HUES6 (cell line): ENCODE measurements around the gene VPS50.
"Not testable (repeated sequence)": the region's sequence is repeated elsewhere in the genome, so short reads cannot be mapped to it uniquely, and the experiment has no call there.

ENCODE experiments used
- H3K27ac ChIP-seq: 2 replicates; pipeline ENCODE4 v1.7.0; 2013; ENCODE audit warnings: low read depth, mild to moderate bottlenecking, low read length, inconsistent platforms
- H3K27me3 ChIP-seq: 2 replicates; pipeline ENCODE4 v1.6.1; 2013; ENCODE audit warnings: low read length; ENCODE audit not compliant: control insufficient read depth, insufficient read depth
- H3K36me3 ChIP-seq: 2 replicates; pipeline ENCODE4 v1.6.1; 2013; ENCODE audit warnings: low read length; ENCODE audit not compliant: control insufficient read depth, insufficient read depth
- H3K4me1 ChIP-seq: 2 replicates; pipeline ENCODE4 v1.6.1; 2013; ENCODE audit warnings: low read length; ENCODE audit not compliant: control insufficient read depth, insufficient read depth
- H3K4me3 ChIP-seq: 2 replicates; pipeline ENCODE4 v1.5.1; 2013; ENCODE audit warnings: low read depth, low read length
- H3K9ac ChIP-seq: one replicate; pipeline ENCODE4 v1.6.1; 2013; ENCODE audit warnings: mild to moderate bottlenecking, low read length
- H3K9me3 ChIP-seq: 2 replicates; pipeline ENCODE4 v1.6.1; 2013; ENCODE audit warnings: low read depth, low read length; ENCODE audit not compliant: control insufficient read depth, insufficient read depth

The VPS50 gene

DNA sequence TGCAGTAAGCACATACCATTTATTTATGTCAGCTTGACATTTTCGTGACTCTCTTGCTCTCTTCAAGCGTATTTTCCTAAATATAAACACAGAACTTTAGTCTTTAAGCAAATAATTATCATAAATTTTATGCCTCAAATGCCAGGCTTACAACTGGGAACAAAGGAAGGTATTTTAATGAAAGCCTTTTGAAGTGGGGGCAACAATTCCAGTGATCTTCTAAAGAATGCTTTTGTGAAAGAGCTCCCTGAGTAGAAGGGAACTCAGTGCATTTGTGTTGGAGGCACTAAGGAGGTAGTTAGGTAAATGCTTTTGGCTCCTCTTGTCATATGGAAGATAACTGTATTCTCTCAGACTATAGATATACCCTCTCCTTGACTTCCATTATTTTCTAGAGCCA is 104.9 kb downstream of the VPS50 start:
- H3K4me3 ChIP-seq: no peak overlapping the region
- H3K36me3 ChIP-seq: peaks cover 9% of the 10 kb centered on the region
- H3K9me3 ChIP-seq: peaks cover 9% of the 10 kb centered on the region
- no peak overlapping the region for H3K9ac ChIP-seq
- H3K27me3 ChIP-seq: no peaks in the 10 kb centered on the region
- H3K27ac ChIP-seq: peak overlapping the region; percentile 75
- H3K4me1 ChIP-seq: peaks cover 15% of the 10 kb centered on the region

- not testable (repeated sequence) for H3K27ac ChIP-seq
- peaks cover 11% of the 10 kb centered on the region for H3K4me1 ChIP-seq
Measured at GRCh38 chr7:93342178-93342577, 110.0 kb downstream of the VPS50 start.

GRCh38 chr7:93350338-93350737 is 118.2 kb downstream of the VPS50 start:
- no peak overlapping the region for H3K9ac ChIP-seq
- no peaks in the 10 kb centered on the region for H3K27me3 ChIP-seq
- H3K9me3 ChIP-seq: no peaks in the 10 kb centered on the region
- no peak overlapping the region for H3K27ac ChIP-seq
- H3K4me3 ChIP-seq: no peak overlapping the region
- no peaks in the 10 kb centered on the region for H3K36me3 ChIP-seq
- H3K4me1 ChIP-seq: no peaks in the 10 kb centered on the region

More at GRCh38 chr7:93342178-93342577, 110.0 kb downstream of the VPS50 start:
- H3K36me3 ChIP-seq: peaks cover 10% of the 10 kb centered on the region
- H3K4me3 ChIP-seq, H3K27me3 ChIP-seq, H3K9me3 ChIP-seq, H3K9ac ChIP-seq: not testable (repeated sequence)

DNA sequence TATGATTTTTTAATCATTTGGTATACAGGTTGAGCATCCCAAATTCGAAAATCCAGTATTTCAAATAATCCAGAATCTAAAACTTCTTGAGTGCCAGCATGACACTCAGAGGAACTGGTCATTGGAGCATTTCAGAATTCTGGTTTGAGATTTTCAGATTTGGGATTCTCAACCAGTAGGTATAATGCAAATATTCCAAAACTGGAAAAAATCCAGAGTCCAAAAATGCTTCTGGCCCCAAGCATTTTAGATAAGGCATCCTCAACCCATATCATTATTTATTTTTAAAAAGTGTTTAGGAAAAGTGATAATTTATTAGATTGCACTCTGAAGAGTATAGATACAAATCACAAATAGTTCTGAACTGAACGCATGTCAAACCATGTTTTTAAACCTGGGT is 120.7 kb downstream of the VPS50 start:
- no peaks in the 10 kb centered on the region for H3K4me1 ChIP-seq
- no peaks in the 10 kb centered on the region for H3K36me3 ChIP-seq
- H3K27ac ChIP-seq: no peak overlapping the region
- H3K9ac ChIP-seq: no peak overlapping the region
- no peak overlapping the region for H3K4me3 ChIP-seq
- no peaks in the 10 kb centered on the region for H3K27me3 ChIP-seq
- no peaks in the 10 kb centered on the region for H3K9me3 ChIP-seq

DNA sequence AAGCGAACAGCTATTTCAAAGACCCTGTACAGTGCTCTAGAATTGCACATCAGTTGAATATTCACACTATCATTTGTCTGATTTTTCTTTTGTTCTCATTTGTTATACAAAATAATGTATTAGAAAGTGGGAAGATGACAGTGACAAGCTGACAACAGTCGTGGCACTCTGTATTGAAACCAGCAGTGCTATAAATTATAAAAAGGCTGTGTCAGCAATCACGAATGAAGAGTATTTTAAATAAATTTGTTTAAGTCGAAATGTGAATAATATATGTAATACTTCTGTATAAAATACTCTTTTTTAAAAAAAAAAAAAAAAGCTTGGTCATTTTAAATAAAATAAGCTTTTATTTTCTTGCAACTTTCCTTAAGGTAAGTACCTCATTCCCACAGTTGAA is 122.6 kb downstream of the VPS50 start:
- Histone ChIP-seq H3K4me1 (no peaks in the 10 kb centered on the region), H3K36me3 (no peaks in the 10 kb centered on the region), H3K27ac (no peak overlapping the region), H3K9ac (no peak overlapping the region), H3K4me3 (no peak overlapping the region), H3K27me3 (no peaks in the 10 kb centered on the region), H3K9me3 (no peaks in the 10 kb centered on the region)

- Histone ChIP-seq H3K4me1 (peaks cover 6% of the 10 kb centered on the region; the same call in 1 of the 2 replicates), H3K27me3 (no peaks in the 10 kb centered on the region), H3K9ac (no peak overlapping the region), H3K9me3 (no peaks in the 10 kb centered on the region), H3K4me3 (no peak overlapping the region), H3K27ac (no peak overlapping the region), H3K36me3 (no peaks in the 10 kb centered on the region)
Measured at GRCh38 chr7:93359520-93360198, 127.5 kb downstream of the VPS50 start.

DNA sequence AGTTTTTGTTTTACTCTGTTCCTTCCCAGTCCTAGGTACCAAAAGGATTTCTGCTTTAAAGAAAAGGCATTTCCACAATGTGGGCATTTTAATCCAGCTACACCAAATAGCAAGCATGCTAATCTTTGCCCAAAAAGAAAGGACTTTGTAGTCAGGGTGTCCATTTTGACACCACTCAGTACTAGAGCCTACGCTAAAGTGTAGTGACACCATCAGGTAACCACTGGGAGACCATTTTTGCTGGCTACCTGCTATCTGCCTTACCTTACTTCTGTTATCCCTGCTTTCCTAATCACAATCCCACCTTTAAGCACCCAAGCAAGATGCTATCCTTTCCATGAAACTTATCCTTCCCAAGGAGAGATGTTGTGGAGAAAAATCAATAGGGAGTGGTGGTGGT is 129.7 kb downstream of the VPS50 start:
- Histone ChIP-seq H3K9me3 (no peaks in the 10 kb centered on the region), H3K4me1 (peaks cover 6% of the 10 kb centered on the region; the same call in 1 of the 2 replicates)

DNA sequence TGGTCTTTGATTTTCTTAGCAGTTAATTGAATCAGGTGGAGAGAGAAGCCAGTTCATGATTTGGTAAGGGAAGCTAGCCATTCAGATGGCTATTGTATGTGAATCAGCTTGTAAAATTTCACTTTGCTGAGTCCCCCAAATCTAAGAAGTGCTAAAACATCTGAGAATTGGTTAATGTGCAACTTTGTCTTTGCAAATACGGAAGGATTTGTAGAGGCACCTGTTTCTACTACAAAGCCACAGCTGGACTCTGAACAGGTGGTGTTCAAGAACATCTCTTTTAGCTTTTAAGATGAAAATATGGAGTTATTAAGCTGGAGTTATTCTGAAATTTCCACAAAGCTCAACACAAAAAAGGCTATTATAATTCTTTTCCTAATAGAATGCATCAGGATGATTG is 132.6 kb downstream of the VPS50 start:
- peaks cover 3% of the 10 kb centered on the region; the same call in 1 of the 2 replicates for H3K9me3 ChIP-seq
- H3K27me3 ChIP-seq: no peaks in the 10 kb centered on the region
- no peak overlapping the region for H3K9ac ChIP-seq
- no peaks in the 10 kb centered on the region for H3K36me3 ChIP-seq
- no peak overlapping the region for H3K27ac ChIP-seq
- peaks cover 6% of the 10 kb centered on the region; the same call in 1 of the 2 replicates for H3K4me1 ChIP-seq
- H3K4me3 ChIP-seq: no peak overlapping the region

More for the DNA sequence above, 129.7 kb downstream of the VPS50 start:
- Histone ChIP-seq H3K9ac (no peak overlapping the region), H3K27me3 (no peaks in the 10 kb centered on the region), H3K36me3 (no peaks in the 10 kb centered on the region), H3K27ac (no peak overlapping the region), H3K4me3 (no peak overlapping the region)

DNA sequence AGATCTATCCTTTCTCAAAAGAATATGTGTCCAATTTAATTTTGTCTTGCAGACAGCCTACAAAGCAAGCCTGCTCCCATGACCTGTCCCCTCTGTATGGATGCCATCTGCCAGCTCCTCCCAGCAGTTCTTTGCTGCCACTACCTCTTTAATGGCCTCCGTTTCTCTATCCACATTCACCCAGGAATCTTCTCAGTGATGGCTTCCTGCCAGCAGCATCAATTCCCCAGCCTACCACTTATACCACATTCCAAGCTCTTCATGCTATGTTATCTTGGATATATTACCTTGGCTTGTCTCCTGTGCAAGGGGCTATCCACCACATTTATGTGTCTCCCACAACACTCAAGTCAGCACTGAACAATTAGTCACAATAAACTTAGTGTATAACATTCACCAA is 133.2 kb downstream of the VPS50 start:
- Histone ChIP-seq H3K9ac (no peak overlapping the region), H3K27ac (no peak overlapping the region), H3K27me3 (no peaks in the 10 kb centered on the region), H3K36me3 (no peaks in the 10 kb centered on the region), H3K9me3 (peaks cover 3% of the 10 kb centered on the region; the same call in 1 of the 2 replicates), H3K4me3 (no peak overlapping the region), H3K4me1 (peaks cover 5% of the 10 kb centered on the region; the same call in 1 of the 2 replicates)

GRCh38 chr7:93366816-93367215 is 134.7 kb downstream of the VPS50 start:
- H3K9ac ChIP-seq: no peak overlapping the region
- no peaks in the 10 kb centered on the region for H3K4me1 ChIP-seq
- H3K27me3 ChIP-seq: no peaks in the 10 kb centered on the region
- H3K36me3 ChIP-seq: no peaks in the 10 kb centered on the region
- H3K27ac ChIP-seq: no peak overlapping the region
- H3K9me3 ChIP-seq: peaks cover 3% of the 10 kb centered on the region; the same call in 1 of the 2 replicates
- H3K4me3 ChIP-seq: no peak overlapping the region

DNA sequence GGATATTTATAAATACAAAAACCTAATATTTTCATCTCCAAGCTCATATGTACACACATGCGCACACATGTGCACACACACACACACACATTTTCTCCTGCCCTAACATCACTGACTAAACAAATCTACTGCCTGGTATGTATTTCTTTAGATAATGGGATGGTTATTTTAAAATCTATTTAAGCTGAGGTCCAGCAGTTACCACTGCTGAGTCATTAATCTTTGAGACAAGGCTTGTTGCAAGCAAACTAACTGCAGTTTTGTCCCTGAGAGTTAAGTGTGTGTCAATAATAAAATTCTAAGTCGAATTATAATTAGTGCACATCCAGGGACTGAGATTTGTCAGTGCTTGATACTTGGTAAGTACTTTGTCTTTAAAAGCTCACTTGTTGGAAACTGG is 135.1 kb downstream of the VPS50 start:
- H3K9me3 ChIP-seq: peaks cover 3% of the 10 kb centered on the region; the same call in 1 of the 2 replicates
- H3K36me3 ChIP-seq: no peaks in the 10 kb centered on the region
- no peaks in the 10 kb centered on the region for H3K4me1 ChIP-seq
- no peak overlapping the region for H3K27ac ChIP-seq
- no peaks in the 10 kb centered on the region for H3K27me3 ChIP-seq
- no peak overlapping the region for H3K9ac ChIP-seq
- no peak overlapping the region for H3K4me3 ChIP-seq
